A204.1 (cell line): ENCODE data around the gene MEGF6.

Experiments used
- FAIRE-seq: peaks from 2 replicates; lab custom pipeline; 2012; peaks lifted over from hg19 to GRCh38; lab: Jason Lieb, UNC

MEGF6 gene

GRCh38 chr1:3609769-3610526 lies 1.4 kb downstream of the MEGF6 start:
- no peak for FAIRE-seq

- FAIRE-seq: no peak
Measured at GRCh38 chr1:3609016-3609768, 2.1 kb downstream of the MEGF6 start.

- no peak for FAIRE-seq
Measured at GRCh38 chr1:3608154-3608553, 3.2 kb downstream of the MEGF6 start.

GRCh38 chr1:3607703-3608065 lies 3.6 kb downstream of the MEGF6 start:
- no peak for FAIRE-seq

GRCh38 chr1:3606779-3607702 lies 4.3 kb downstream of the MEGF6 start:
- no peak for FAIRE-seq

GRCh38 chr1:3604997-3605823 lies 6.1 kb downstream of the MEGF6 start:
- no peak for FAIRE-seq

- FAIRE-seq: no peak
Measured at GRCh38 chr1:3604468-3604974, 6.8 kb downstream of the MEGF6 start.

GRCh38 chr1:3603571-3604467 lies 7.5 kb downstream of the MEGF6 start:
- FAIRE-seq: no peak

- FAIRE-seq: no peak
Measured at GRCh38 chr1:3603156-3603555, 8.2 kb downstream of the MEGF6 start.

GRCh38 chr1:3602375-3602774 lies 8.9 kb downstream of the MEGF6 start:
- FAIRE-seq: no peak

GRCh38 chr1:3601743-3602142 lies 9.6 kb downstream of the MEGF6 start:
- FAIRE-seq: no peak

GRCh38 chr1:3600354-3600753 lies 11.0 kb downstream of the MEGF6 start:
- FAIRE-seq: no peak

- FAIRE-seq: no peak
Measured at GRCh38 chr1:3599816-3600215, 11.5 kb downstream of the MEGF6 start.

- no peak for FAIRE-seq
Measured at GRCh38 chr1:3599286-3599811, 12.0 kb downstream of the MEGF6 start.

GRCh38 chr1:3598522-3599285 lies 12.6 kb downstream of the MEGF6 start:
- FAIRE-seq: no peak

GRCh38 chr1:3598051-3598491 lies 13.2 kb downstream of the MEGF6 start:
- FAIRE-seq: no peak

GRCh38 chr1:3597599-3597964 lies 13.7 kb downstream of the MEGF6 start:
- no peak for FAIRE-seq

GRCh38 chr1:3596663-3597598 lies 14.4 kb downstream of the MEGF6 start:
- FAIRE-seq: no peak
